ENCODE results near the gene GPR132. TPM values are rescaled to one million over a fixed set of nuclear protein-coding genes. Genes with fewer than 3 reads are reported as not detected.

Gene GPR132
- total RNA-seq, 1 experiment from 2014 or later: 0.10 TPM

GRCh38 chr14:105014631-105015030, 50.6 kb downstream of the GPR132 start:
- Histone ChIP-seq H3K9me3 (ENCODE audit: control insufficient read depth in 1 of 2, insufficient read depth in 1 of 2, low read depth in 1 of 2, low read length in 2 of 2) (no peaks in the 10 kb centered on the region), H3K27me3 (ENCODE audit: insufficient read depth, low read length) (no peaks in the 10 kb centered on the region), H2AFZ (ENCODE audit: low read depth, low read length, poor library complexity, severe bottlenecking) (no peak overlapping the region), H3K9me2 (ENCODE audit: insufficient read depth) (no peaks in the 10 kb centered on the region), H3K79me2 (ENCODE audit: insufficient read depth, low read length) (peaks cover 100% of the 10 kb centered on the region), H3K4me1 (ENCODE audit: control insufficient read depth in 1 of 2, insufficient read depth in 2 of 2, low read length in 2 of 2) (peaks cover 18 to 25% of the 10 kb centered on the region in 2 experiments), H3K36me3 (ENCODE audit: control insufficient read depth in 1 of 2, insufficient read depth in 2 of 2, low read length in 2 of 2) (peaks cover 14 to 40% of the 10 kb centered on the region in 2 experiments; a peak in 3 of 4 replicates), H3K4me2 (ENCODE audit: low read length) (no peak overlapping the region), H3K4me3 (replicated peaks in 1 of 2; ENCODE audit: low read depth in 1 of 2, low read length in 2 of 2) (no peak overlapping the region), H3K9ac (ENCODE audit: low read length) (no peak overlapping the region), H4K20me1 (ENCODE audit: insufficient read depth) (peaks cover 45% of the 10 kb centered on the region; the same call in 1 of the 2 replicates), H3K27ac (ENCODE audit: low read depth, low read length) (no peak overlapping the region; the same call in 1 of the 2 replicates)
- no peak for TF ChIP-seq ZFX (IDR thresholded peaks at IDR 0.05)
- TF ChIP-seq RAD21 (IDR thresholded peaks at IDR 0.05; ENCODE audit: low read depth): no peak
- no peak for TF ChIP-seq ELF1 (IDR thresholded peaks at IDR 0.05; ENCODE audit: borderline replicate concordance, low read depth)
- TF ChIP-seq CTCF (IDR thresholded peaks at IDR 0.05 in 2 of 3, conservative IDR thresholded peaks at IDR 0.05 in 1 of 3; ENCODE audit: borderline replicate concordance in 1 of 3, insufficient read depth in 1 of 3, low read depth in 2 of 3, low read length in 2 of 3): no peak
- no peak for TF ChIP-seq CBX3 (IDR thresholded peaks at IDR 0.05; ENCODE audit: low read depth)
- no peak for TF ChIP-seq EZH2 (IDR thresholded peaks at IDR 0.05)
- no peak for TF ChIP-seq TCF7L2 (IDR thresholded peaks at IDR 0.05; ENCODE audit: borderline replicate concordance, extremely low read depth, insufficient read depth, insufficient read length)
- no peak for TF ChIP-seq ZBTB33 (IDR thresholded peaks at IDR 0.05; ENCODE audit: extremely low read depth, insufficient replicate concordance, low read length)
- no peak for TF ChIP-seq EGR1 (IDR thresholded peaks at IDR 0.05; ENCODE audit: low read depth)
- TF ChIP-seq EZH2phosphoT487 (IDR thresholded peaks at IDR 0.05; ENCODE audit: borderline replicate concordance): no peak
- no peak for TF ChIP-seq CEBPB (IDR thresholded peaks at IDR 0.05; ENCODE audit: low read depth)
- TF ChIP-seq SRF (IDR thresholded peaks at IDR 0.05; ENCODE audit: low read depth): no peak
- TF ChIP-seq SIN3A (IDR thresholded peaks at IDR 0.05; ENCODE audit: low read depth): no peak
- TF ChIP-seq POLR2A (IDR thresholded peaks at IDR 0.05; ENCODE audit: borderline replicate concordance, extremely low read depth, insufficient read depth, insufficient read length): no peak
- no peak for TF ChIP-seq POLR2AphosphoS5 (IDR thresholded peaks at IDR 0.05; ENCODE audit: low read depth, low read length)
- no peak for TF ChIP-seq MAX (IDR thresholded peaks at IDR 0.05)
- TF ChIP-seq JUND (IDR thresholded peaks at IDR 0.05): no peak
- TF ChIP-seq SP1 (IDR thresholded peaks at IDR 0.05; ENCODE audit: low read depth): no peak
- TF ChIP-seq ZNF274 (IDR thresholded peaks at IDR 0.05; ENCODE audit: low read depth, low read length): no peak
- ChIA-PET RAD21 (ENCODE audit: low non-redundant PET in 1 of 2, low total read pairs in 2 of 2, uncharacterized antibody in 2 of 2, unreplicated experiment in 2 of 2) (no interaction called here), POLR2A (no interaction called here), CTCF (no interaction called here)
- ATAC-seq (no peak), DNase-seq (ENCODE audit: low read depth, low spot score) (no peak)
- no TSS peak for BruUV-seq (replicated peaks)
- intact Hi-C loops (cut with micrococcal nuclease): no loop called here
